Right atrium auricular region (tissue), 2 donors: Measurements from ENCODE around the gene NSFL1C. TPM values are rescaled to one million over a fixed set of nuclear protein-coding genes. Genes with fewer than 3 reads are reported as not detected.

Experiments used
- DNase-seq: peaks from one replicate; pipeline ENCODE4 v3.0.0-alpha.2; 2019; ENCODE audit warnings: low spot score
- H3K27ac ChIP-seq, 2 donors: fragments of 200-600 bp; sonication (generic); 1 replicate in 1 of 2; 2 replicates in 1 of 2; pipeline ENCODE4 v1.5.1; 2016 to 2019
- H3K27me3 ChIP-seq, 2 donors: fragments of 200-600 bp; sonication (generic); one replicate each; pipeline versions ENCODE4 v1.5.1 to v1.6.0; 2017 to 2019
- H3K36me3 ChIP-seq: fragments of 200-600 bp; sonication (generic); one replicate; pipeline ENCODE4 v1.5.1; 2016
- H3K4me1 ChIP-seq, 2 donors: fragments of 200-600 bp; sonication (generic); one replicate each; pipeline versions ENCODE4 v1.5.1 to v1.6.0; 2017 to 2019
- H3K4me3 ChIP-seq, 2 donors: fragments of 200-600 bp; sonication (generic); 1 replicate in 1 of 2; 2 replicates in 1 of 2; pipeline ENCODE4 v1.5.1; 2017 to 2019; ENCODE audit warnings: mild to moderate bottlenecking in 1 of 2, moderate library complexity in 1 of 2
- H3K9me3 ChIP-seq, 2 donors: fragments of 200-600 bp; sonication (generic); one replicate each; pipeline ENCODE4 v1.5.1; 2019
- total RNA-seq, 2 donors: library from RNA; depleted of rRNA; stranded (reverse); fragments of >200 nt; gene quantifications; one replicate each; pipeline ENCODE4 v1.1.0, GENCODE V29; 2016
- TF ChIP-seq, protein P1 (sequence below), 2 donors: fragments of 200-600 bp; sonication (generic); IDR thresholded peaks; one replicate each; pipeline ENCODE4 v1.5.1; 2019; ENCODE audit warnings: antibody characterized with exemption in 2 of 2

Gene NSFL1C
- total RNA-seq, 2 donors from 2014 or later = 28.5 to 34.3 TPM

- TF ChIP-seq, protein P1, sequence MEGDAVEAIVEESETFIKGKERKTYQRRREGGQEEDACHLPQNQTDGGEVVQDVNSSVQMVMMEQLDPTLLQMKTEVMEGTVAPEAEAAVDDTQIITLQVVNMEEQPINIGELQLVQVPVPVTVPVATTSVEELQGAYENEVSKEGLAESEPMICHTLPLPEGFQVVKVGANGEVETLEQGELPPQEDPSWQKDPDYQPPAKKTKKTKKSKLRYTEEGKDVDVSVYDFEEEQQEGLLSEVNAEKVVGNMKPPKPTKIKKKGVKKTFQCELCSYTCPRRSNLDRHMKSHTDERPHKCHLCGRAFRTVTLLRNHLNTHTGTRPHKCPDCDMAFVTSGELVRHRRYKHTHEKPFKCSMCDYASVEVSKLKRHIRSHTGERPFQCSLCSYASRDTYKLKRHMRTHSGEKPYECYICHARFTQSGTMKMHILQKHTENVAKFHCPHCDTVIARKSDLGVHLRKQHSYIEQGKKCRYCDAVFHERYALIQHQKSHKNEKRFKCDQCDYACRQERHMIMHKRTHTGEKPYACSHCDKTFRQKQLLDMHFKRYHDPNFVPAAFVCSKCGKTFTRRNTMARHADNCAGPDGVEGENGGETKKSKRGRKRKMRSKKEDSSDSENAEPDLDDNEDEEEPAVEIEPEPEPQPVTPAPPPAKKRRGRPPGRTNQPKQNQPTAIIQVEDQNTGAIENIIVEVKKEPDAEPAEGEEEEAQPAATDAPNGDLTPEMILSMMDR (IDR thresholded peaks at IDR 0.05) = no peak
- peaks cover 99% of the 10 kb centered on the region for H3K36me3 ChIP-seq
- no peak overlapping the region for H3K27ac ChIP-seq
These were observed 17.3 kb downstream of the NSFL1C start for GRCh38 chr20:1449370-1449769.

DNA sequence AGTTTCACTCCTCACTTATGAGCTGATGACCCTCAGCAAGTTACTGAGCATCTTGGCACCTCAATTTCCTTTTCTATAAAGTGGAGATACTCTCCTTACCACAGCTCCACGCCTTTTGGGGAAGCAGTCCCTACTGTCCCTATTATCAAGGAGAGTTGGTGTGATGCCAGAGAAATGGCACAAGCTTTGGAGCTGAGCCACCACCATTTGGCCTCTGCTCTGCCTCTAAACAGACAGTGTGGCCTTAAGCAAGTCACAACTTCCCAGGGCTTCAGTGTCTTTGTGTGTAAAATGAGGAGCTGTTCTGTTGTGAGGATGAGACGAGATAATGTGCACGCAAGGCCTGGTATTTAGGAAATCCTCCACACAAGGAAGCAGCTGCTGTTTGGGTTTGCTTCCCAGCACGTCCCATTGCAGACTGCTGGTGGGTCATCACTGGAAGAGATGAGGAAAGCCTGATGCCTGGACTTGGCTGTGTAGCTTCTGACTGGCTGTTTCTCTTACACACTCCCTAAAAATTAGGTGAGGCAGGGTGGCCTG lies 18.5 kb downstream of the NSFL1C start:
- H3K27ac ChIP-seq = no peak overlapping the region
- no peak overlapping the region for H3K4me3 ChIP-seq
- no peak for DNase-seq
- peaks cover 99% of the 10 kb centered on the region for H3K36me3 ChIP-seq
- peaks cover 7 to 16% of the 10 kb centered on the region in 2 donors for H3K9me3 ChIP-seq
- no peaks in the 10 kb centered on the region for H3K4me1 ChIP-seq
- TF ChIP-seq, protein P1 (IDR thresholded peaks at IDR 0.05) = no peak
- no peaks in the 10 kb centered on the region for H3K27me3 ChIP-seq

More at GRCh38 chr20:1449370-1449769, 17.3 kb downstream of the NSFL1C start:
- no peak for DNase-seq
- Histone ChIP-seq H3K9me3 (peaks cover 7 to 16% of the 10 kb centered on the region in 2 donors), H3K4me3 (no peak overlapping the region), H3K27me3 (no peaks in the 10 kb centered on the region), H3K4me1 (no peaks in the 10 kb centered on the region)

GRCh38 chr20:1446536-1446935 lies 20.1 kb downstream of the NSFL1C start:
- H3K36me3 ChIP-seq = peaks cover 99% of the 10 kb centered on the region
- H3K9me3 ChIP-seq = peaks cover 7 to 12% of the 10 kb centered on the region in 2 donors
- no peaks in the 10 kb centered on the region for H3K4me1 ChIP-seq
- no peak overlapping the region for H3K27ac ChIP-seq
- no peak for DNase-seq
- H3K4me3 ChIP-seq = no peak overlapping the region
- TF ChIP-seq, protein P1 (IDR thresholded peaks at IDR 0.05) = no peak
- H3K27me3 ChIP-seq = no peaks in the 10 kb centered on the region

DNA sequence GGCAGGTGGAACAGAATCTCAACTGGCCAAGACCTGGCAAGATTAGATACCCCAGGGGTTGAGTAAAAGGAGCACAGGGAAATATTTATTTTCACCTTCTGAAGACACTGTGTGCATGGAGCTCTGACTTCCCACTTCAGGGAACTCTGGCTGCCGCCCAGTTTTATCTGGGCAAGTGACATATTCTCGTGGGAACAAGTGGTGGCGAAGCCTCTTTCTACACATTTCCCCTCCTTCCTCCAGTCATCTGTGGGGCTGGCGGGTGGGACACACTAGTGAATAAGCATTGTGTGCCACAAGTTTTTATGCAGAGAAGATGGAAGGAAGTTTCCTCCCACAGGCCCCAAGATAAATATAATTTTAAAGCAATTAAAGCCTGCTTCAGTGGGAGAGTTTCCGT lies 23.6 kb downstream of the NSFL1C start:
- Histone ChIP-seq H3K36me3 (peaks cover 69% of the 10 kb centered on the region), H3K4me1 (no peaks in the 10 kb centered on the region), H3K9me3 (no peaks in the 10 kb centered on the region), H3K27me3 (no peaks in the 10 kb centered on the region), H3K4me3 (no peak overlapping the region), H3K27ac (no peak overlapping the region)
- no peak for DNase-seq
- TF ChIP-seq, protein P1 (IDR thresholded peaks at IDR 0.05) = no peak

DNA sequence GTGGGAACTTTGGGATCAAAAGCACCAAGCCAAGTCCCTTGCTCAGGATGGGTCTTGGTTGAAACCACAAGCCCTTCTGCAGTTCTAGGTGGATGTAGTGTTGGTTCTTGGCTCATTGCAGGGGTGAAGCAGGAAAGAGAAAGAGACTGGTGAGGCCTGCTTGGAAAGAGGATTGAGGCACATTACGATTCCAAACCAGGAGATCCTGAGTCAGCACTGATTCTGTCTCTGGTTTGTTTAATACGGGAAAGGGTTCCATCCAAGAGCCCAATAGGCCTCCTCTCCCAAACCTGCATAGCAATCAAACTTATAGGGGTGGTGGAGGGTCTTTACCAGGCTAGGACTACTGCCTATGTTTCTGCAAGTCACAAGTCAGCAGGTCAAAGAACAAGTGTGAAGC lies 24.3 kb downstream of the NSFL1C start:
- DNase-seq = no peak
- TF ChIP-seq, protein P1 (IDR thresholded peaks at IDR 0.05) = no peak
- H3K9me3 ChIP-seq = no peaks in the 10 kb centered on the region
- no peak overlapping the region for H3K4me3 ChIP-seq
- H3K27ac ChIP-seq = no peak overlapping the region
- peaks cover 61% of the 10 kb centered on the region for H3K36me3 ChIP-seq
- H3K27me3 ChIP-seq = no peaks in the 10 kb centered on the region
- no peaks in the 10 kb centered on the region for H3K4me1 ChIP-seq

DNA sequence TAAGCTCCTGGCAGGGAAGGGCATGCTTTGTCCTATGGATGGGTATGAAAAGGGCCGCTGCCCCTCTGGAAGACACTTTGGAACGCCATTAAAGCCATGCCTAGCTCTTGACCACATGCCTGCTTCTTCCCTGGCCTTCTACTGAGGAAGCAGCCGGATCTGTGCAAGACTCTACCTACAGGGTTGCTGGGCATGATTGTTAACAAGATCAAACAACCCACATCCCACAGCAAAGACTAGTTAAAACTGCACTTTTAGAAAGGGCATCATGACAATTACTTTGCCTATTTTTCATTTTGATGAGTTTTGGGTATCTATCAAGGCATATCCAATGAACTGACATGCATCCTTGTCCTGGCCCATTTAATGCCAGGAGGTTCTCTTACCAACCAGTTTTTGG lies 25.5 kb downstream of the NSFL1C start:
- no peak for DNase-seq
- Histone ChIP-seq H3K27ac (no peak overlapping the region), H3K36me3 (peaks cover 50% of the 10 kb centered on the region), H3K4me1 (no peaks in the 10 kb centered on the region), H3K27me3 (no peaks in the 10 kb centered on the region), H3K9me3 (no peaks in the 10 kb centered on the region), H3K4me3 (no peak overlapping the region)
- TF ChIP-seq, protein P1 (IDR thresholded peaks at IDR 0.05) = no peak
